T-helper 1 cell (primary cell): Measurements from ENCODE around the gene FAM25A.

Experiments used
- DNase-seq, 5 donors: peaks; one replicate each; pipeline ENCODE4 v3.0.0-alpha.2; 2012 to 2020

Gene FAM25A

DNA sequence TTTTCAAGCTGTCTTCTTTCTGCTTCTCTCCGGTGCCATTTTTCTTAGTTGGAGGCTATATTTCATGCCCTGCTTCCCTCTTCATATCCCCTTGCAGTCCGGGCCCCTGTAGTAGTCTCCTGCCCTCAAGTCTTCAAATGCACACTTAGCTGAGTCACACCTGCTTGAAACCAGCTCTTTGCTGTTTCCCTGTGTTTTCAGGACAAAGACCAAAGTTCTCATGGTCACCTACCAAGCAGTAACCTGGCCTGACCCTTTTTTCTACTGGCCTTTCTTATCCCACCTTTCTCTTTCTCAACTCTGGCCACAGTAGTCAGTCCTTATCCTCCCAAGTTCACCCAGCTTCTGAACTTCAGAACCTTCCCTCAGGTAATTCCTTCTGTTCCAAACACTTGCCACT lies 46.1 kb downstream of the FAM25A start:
- no peak for DNase-seq

DNA sequence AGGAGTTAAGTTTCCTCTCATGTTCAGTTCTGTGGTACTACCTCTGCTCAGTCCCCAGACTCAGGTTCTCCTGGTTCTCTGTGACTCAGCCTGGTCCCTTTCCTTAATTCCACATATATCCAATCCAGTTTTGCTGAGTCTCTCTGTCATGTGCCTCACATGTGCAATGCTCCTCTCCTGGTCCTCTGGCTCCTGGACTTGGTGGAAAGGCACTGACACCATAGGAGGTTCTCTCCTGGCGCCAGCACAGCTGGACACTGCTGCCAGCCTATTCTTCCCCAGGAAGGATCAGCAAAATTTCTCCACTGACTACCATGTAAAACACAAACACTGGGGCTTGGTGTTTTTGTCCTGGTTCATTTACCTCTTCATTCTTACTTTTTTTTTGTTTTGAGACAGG lies 46.8 kb downstream of the FAM25A start:
- no peak for DNase-seq

DNA sequence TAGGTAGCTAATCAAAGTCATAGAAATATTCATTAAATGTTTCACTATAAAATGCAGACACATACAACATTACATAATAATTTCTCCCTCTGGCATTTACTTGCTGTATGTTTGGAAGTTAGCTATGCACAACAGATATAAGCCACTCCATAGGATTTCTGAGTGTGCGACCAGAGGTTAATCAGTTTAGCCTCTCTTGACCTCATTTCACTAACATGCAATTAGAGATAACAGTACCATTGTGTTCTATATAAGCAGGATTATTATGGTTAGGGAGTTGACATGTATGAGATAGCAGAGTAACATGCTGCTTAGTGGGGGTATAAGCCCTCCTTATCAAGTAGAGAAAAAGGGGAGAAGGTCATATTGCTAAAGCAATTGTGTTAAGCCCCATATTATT lies 48.2 kb downstream of the FAM25A start:
- no peak for DNase-seq

DNA sequence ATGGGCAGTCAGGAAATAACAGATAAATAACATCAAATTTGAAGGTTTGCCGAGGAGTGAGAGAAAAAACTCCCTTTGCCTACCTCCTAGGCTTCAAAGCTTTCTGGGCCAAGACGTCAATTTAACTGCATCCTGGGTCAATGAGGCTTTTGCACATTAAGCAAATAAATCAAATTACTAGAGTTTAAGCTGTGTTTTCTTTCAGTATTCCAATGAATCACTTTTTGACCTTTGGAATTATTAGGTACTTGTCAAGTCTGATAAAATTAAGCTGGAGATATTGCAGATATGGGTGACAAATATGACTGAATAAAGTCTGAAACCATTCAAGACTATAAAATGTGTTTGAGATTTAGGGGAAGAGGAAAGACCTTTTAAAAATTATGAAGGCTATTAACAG lies 52.4 kb downstream of the FAM25A start:
- DNase-seq: no peak
